GM19043 (cell line): ENCODE measurements around the gene PHC2.

Experiments
- ATAC-seq: cut with Tn5 transposase; IDR thresholded peaks from one replicate; pipeline ENCODE4 v1.9.1; 2021; ENCODE audit warnings: low read depth; ENCODE audit not compliant: unreplicated experiment

The PHC2 gene

DNA sequence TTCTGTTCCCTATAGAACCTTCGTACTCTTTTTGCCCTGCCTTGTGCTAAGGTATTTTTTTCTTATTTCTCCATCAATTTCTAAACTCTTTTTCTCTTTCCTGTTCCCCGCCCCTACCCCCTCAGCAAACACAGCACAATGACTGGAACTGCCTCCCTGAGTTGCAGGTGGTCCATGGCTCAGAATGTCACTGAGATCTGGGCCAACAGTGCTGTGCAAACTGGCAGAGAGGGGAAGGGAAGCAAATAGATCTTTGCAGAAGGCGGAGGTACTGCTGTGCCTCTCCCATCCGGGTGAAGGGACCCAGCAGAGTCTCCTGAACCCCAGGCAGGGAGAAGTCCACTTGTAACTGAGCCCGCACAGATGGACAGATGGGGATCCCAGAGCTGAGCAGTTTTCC lies 77.4 kb downstream of the PHC2 start:
- ATAC-seq, result no peak

GRCh38 chr1:33351281-33351660 lies 79.6 kb downstream of the PHC2 start:
- ATAC-seq, result no peak

- ATAC-seq, result no peak
These were observed 80.1 kb downstream of the PHC2 start for GRCh38 chr1:33350611-33351280.

GRCh38 chr1:33349778-33350610 lies 80.9 kb downstream of the PHC2 start:
- peak; percentile 79 for ATAC-seq

GRCh38 chr1:33349081-33349759 lies 81.7 kb downstream of the PHC2 start:
- peak; percentile 19 for ATAC-seq

DNA sequence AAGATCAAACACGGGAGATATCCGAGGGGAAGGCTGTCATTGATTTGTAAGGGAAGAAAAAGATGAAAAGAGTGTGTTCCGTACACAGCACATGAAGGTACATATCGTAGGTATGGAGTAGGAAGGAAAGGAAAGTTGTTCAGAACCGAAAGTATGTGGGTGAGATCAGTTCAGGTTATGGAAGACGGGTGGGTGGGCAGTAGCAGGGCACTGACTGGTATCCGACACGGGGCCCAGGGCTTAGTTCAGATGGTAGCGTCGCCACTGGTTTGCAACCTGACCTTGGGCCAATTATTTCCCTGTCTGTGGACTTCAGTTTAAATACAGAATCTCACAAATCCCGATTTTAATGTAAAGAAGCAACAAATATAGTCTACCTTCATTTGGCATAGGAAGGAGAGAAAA lies 82.2 kb downstream of the PHC2 start:
- no peak for ATAC-seq

DNA sequence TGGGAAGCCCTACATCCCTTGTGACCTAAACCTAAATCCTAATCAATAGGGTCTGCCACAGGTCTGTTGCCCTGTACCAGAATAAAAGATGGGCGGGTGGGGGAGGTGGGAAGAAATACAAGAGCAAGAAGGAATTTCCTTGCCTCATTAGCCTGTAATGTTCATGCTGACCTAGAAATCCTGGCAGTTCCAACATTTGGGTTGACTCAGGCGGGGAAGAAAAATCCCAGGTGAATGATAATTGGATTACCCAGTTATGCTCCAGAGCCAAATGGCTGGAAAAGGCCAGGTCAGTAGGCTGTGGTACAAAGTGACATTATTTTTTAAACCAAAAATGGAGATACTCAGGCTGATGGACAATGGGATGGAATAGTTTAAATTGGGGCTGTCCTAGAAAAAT lies 82.7 kb downstream of the PHC2 start:
- ATAC-seq, result no peak

DNA sequence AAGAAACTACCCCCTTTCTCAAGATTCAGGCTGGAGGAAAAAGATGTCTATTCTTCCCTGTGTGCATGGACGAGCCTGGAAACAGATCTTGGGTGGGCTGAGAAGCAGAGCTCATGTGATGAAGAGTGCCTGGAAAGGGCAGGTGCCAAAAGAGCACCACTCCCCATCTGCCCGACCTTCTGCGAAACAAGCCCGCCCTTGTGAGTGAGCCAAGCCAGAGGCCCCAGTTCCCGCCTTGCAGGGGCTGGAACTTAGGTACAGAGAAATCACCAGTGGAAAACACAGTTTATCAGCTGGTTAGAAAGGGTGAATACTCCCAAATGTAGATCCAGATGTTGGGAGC lies 83.3 kb downstream of the PHC2 start:
- ATAC-seq, result no peak

GRCh38 chr1:33346927-33347649 lies 83.8 kb downstream of the PHC2 start:
- no peak for ATAC-seq

DNA sequence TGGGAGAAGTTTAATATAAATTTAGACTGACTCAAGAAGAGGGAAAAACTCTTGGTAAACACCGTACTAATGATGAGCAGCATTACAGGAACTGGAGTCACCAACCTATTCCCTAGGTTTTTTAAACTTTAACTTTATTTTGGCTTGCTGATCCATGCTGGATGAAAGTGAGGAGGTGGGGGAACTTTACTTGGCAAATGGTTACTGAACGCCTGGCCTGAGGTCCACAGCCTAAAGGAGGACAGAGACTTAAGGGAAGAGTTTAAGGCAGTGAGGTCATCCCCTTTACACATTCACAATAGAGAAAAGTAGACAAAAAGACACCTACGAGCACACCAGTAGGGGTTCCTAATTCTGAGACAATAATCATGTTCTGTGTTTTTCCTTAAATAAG lies 84.4 kb downstream of the PHC2 start:
- ATAC-seq, result no peak

- no peak for ATAC-seq
These were observed 85.9 kb downstream of the PHC2 start for GRCh38 chr1:33344896-33345560.

- no peak for ATAC-seq
These were observed 87.4 kb downstream of the PHC2 start for GRCh38 chr1:33343539-33343938.

- ATAC-seq, result no peak
These were observed 88.7 kb downstream of the PHC2 start for GRCh38 chr1:33342041-33342723.

- ATAC-seq, result no peak
These were observed 89.7 kb downstream of the PHC2 start for GRCh38 chr1:33341190-33341589.

DNA sequence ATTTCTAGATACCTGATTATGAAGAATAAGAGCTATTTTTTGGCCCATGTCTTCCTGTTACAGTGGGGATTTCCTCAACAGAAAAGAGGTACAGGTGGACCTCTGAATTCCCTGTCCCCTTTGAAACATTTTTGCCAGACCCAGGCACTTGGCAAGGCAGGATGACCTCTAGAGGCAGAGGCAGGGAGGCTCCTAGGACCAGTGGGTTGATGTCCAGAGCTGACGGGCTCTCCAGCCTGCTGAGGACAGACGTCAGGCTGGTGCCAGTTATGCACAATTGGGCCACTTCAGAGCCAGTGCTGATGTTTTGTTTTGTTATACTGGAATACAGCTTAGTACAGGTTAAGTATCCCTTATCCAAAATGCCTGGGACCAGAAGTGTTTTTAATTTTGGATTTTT lies 91.5 kb downstream of the PHC2 start:
- no peak for ATAC-seq

- no peak for ATAC-seq
These were observed 92.3 kb downstream of the PHC2 start for GRCh38 chr1:33338440-33339211.

GRCh38 chr1:33338048-33338439 lies 92.9 kb downstream of the PHC2 start:
- no peak for ATAC-seq

- no peak for ATAC-seq
These were observed 93.5 kb downstream of the PHC2 start for GRCh38 chr1:33337441-33337840.

DNA sequence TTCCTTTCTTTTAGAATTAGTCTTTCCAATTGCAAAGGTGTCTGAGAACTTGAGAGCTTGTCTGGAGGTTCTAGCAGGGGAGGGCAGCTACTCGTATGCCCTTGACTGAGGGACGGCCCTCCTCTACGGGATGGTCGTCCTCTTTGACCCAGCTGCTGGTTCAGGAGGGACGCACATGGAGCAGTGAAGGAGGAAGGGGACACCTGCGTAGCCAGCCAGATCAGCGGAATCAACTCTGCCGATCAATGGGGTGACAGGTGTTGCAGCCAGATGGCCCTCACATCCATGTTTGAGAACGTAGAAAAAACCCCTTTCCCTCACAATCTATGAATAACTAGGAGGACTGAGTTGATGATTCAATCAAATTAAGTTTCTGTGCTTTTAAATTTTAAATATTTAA lies 94.3 kb downstream of the PHC2 start:
- ATAC-seq, result no peak
